NCI-H524 (cell line): ENCODE data around the gene TSPAN32.
A peak's percentile ranks its signal among the peaks of the same experiment; 100 is the strongest.

ENCODE experiments used
- DNase-seq, 2 experiments: peaks; one replicate each; lab custom pipeline; 2025; lab: John Stamatoyannopoulos, UW

The TSPAN32 gene

DNA sequence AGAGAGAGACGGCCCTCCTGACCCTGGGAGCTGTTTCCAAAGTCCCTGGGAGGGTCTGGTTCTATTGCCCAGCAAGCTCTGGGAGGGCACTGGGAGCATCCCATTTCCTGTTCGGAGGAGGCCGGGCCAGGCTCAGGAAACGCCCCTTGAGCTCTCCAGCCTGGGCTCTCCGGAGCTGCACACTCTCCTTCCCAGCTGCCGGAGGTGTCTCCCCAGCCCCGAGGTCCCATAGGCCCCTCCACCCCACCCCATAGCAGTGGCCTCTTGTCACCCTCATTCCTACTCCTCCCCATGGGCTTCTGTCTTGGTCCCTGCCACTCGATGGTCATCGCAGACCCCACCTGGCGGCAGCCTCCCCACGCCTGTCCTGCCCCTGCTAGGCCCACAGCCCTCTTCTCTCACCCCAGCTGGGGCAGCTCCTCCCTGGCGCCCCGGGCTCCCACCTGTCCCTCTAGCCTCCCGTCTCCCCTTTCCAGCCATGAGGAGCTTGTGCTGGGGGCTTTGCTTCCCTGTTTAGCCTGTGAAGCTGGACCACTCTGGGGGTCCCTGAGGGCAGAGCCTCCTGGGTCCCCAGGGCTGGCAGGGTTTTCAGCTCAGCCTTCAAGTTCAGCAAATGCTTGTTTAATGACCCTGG lies 2.8 kb downstream of the TSPAN32 start:
- DNase-seq, result no peak

DNA sequence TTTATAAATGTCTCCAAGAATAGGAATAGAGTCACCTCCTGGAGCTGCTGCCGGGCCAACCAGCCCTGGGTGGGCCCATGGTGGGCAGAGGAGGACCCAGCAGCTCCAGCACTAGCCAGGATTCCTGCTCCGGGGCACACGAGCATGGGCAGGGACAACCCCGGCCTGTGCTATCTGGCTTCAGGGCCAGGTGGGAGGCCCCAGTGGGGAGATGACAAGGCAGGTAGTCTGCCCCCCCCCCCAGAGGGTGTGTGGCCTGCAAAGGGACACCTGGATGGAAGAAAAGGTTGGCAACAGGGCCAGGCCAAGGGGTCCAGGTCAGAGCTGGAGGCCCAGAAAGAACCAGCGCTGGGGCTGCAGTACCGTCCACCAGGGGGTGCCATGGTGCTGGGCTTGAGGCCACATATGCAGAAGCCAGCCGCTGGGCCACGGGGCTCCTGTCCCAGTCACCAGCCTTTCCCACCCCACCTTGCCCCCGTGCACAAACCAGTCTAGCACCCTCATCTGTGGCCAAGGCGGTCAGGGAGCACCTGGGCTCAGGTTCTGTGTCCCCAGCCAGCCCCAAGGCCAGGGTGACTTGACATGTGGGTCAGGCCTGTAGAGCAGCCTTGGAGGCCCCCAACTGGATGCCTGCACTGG lies 3.4 kb downstream of the TSPAN32 start:
- DNase-seq, result peak in 1 of 2 experiments; percentile 50

GRCh38 chr11:2305788-2306451 lies 4.1 kb downstream of the TSPAN32 start:
- no peak for DNase-seq

- no peak for DNase-seq
Measured at GRCh38 chr11:2306452-2306823, 4.6 kb downstream of the TSPAN32 start.

- no peak for DNase-seq
Measured at GRCh38 chr11:2306877-2307500, 5.2 kb downstream of the TSPAN32 start.

GRCh38 chr11:2307501-2308331 lies 5.9 kb downstream of the TSPAN32 start:
- no peak for DNase-seq

- no peak for DNase-seq
Measured at GRCh38 chr11:2308713-2309112, 6.9 kb downstream of the TSPAN32 start.

DNA sequence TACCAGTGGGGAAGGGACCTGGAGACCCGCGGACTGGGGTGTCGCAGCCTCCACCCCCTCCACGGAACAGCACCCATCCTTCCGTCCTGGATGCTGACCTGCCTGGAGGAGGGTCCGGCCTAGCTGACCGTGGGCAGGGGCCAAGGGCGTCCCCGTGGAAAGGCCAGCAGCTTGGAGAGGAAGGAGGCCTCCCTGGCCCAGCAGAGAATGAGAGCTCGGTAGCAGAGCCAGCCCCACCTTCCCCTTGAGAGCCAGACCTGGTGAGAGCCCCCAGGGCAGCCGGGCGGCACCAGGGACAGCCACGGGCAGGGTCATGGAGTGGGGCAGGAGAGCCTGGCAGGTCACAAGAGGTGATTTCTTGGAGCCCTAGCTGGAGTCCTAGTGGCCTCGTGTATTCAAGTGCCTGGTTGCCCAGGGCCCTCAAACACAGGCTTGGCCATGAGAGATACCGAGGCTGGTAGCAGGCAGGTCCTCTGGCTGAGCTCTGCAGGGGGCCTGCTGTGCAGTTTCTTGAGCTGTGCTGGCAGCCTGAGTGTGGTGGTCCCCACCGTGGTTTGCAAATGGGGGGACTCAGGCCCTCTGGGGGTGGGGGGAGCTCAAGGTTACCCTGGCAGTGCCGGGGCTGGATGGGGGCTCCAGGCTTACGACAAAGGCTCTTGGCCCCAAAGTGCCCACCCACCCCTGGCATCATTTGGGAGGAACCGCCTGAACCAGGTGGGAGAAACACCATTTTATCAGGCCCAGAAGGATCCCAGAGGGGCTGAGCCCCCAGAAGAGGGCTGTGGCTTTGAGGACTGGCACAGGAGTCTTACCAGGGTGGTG lies 7.6 kb downstream of the TSPAN32 start:
- DNase-seq, result no peak

- DNase-seq, result no peak
Measured at GRCh38 chr11:2310073-2310785, 8.4 kb downstream of the TSPAN32 start.

- DNase-seq, result no peak
Measured at GRCh38 chr11:2310786-2311352, 9.1 kb downstream of the TSPAN32 start.

DNA sequence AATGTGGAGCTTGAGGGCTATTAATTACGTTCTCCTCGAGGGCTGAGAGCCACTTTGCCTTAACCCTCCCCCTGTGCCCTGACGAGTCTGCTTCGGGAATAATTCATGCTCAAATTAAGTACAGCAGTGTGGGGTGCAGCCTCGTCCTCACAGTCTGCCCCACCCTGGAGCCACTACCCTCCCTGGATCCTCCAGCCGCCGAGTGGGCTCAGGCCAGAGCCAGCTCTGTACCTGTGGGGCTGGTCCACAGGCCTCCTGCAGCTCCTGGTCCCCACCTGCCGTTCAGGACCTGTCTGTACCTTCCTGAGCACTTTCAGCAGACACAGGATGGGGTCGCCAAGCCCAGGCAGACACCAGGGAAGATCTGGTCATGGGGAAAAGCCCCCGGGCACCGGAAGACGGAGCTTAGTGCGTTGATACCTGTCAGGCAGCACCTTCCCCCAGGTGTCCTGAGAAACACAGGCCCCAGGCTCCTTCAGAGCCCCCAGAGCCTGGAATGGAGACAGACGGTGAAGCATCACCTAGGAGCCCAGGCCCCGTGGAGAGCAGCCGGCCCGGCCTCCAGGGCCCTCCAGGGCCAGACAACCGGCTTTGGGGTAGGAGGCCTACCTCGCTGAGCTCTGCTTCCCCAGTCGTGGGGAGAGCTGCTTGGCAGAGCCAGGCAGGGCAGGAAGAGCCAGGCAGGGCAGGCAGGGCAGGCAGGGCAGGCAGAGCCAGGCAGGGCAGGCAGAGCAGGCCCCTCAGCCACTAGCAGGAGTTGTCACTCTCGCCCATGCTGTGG lies 9.7 kb downstream of the TSPAN32 start:
- DNase-seq, result no peak

GRCh38 chr11:2312232-2313042 lies 10.6 kb downstream of the TSPAN32 start:
- DNase-seq, result no peak

GRCh38 chr11:2313051-2313951 lies 11.5 kb downstream of the TSPAN32 start:
- DNase-seq, result no peak

DNA sequence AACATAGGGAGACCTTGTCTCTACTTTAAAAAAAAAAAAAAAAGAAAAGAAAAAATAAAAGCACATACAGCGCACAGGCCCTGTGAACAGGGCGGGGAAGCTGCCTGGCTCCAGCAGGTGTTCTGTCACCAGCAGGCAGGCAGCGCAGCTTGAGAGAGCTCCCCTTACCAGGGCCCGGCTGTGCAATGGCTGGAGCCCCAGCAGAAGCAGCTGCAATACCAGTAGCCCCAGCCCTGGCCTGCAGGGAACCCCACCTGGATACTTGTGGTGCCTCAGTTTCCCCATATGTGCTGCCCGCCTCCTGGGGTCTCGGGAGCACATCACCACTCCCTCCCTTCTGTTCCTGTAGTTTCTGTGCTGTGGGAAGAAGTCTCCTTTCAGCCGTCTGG lies 12.3 kb downstream of the TSPAN32 start:
- no peak for DNase-seq

DNA sequence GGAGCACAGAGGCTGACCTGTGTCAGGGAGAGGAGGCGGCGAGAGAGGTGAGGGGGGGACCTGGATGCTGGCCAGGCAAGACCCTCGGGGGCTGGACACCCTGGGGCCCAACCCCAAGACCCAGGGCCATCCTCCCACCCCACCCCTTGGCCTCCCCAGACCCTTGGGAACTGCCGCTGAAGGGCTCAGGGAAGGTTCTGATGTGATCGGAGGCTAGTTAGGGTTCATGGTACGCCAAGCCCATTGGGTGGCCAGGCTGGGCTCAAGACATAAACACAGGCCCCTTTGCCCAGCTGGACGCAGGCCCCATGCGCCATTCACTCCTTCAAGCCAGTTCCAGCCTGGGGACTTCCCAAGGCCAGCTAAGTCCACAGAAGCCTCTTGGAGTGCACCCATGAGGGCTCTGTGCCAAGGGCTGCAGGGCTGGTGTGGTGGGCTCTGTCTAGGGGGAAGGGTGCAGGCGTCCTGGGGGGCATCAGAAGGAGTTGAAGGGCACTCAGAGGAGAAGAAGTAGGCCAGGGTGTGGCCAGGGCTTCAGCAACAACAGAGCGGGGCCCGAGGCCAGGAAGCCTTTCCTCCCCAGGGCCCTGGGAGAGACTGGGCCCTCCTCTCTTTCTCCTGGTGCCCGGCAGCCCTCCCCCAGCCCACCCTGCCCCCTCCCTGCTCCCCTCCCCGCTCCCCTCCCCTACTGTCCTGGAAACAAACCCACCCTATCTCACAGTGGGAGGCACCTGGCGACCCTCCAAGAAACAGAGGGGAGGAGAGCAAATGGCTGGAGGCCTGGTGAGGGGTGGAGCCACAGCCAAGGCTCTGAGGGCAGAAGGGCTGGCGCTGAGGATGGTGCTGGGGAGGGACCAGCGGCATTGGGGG lies 12.9 kb downstream of the TSPAN32 start:
- peak; percentile 23 to 61 for DNase-seq

DNA sequence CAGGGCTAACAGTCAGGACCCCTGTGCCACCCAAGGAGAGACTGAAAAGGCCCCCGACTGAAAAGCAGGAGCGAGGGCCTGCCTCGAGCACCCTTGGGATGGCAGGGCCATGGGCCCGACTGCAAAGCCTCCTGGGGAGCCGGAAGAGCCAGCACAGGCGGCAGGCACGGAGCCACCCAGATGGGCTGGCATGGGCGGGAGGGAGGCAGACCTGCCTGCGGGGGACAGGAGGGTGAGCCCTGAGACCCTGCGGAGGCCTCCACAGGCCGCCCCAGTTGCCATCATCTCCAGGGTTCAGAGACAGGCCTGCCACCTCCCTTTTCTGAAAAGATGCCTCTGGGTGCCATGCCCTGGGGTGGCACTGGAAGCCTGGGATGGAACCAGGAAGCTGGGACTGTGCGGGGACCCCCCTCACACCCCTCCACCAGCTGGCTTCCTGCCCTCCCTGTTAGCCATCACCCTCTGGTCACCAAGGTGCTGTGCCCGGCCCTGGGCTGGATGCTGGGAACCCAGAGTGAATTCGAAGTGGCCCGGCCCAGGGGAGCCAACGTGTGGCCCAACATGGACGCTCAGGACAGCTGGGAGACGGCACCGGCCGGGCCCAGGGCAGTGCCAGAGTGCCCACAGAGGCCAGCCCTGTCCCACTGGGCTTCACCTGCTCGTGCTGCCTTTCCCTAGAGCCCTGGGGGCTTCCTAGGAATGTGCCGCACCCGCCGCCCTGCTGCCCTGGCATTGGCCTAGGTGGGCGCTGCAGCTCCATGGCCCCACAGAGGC lies 13.8 kb downstream of the TSPAN32 start:
- no peak for DNase-seq
